Kidney epithelial cell (primary cell): Measurements from ENCODE around the gene OLFM4. TPM values are rescaled to one million over a fixed set of nuclear protein-coding genes. Genes with fewer than 3 reads are reported as not detected.
"Not testable (repeated sequence)": the region's sequence is repeated elsewhere in the genome, so short reads cannot be mapped to it uniquely, and the experiment has no call there.

ENCODE experiments used
- DNase-seq: peaks from one replicate; pipeline ENCODE4 v3.0.0-alpha.2; 2010; ENCODE audit warnings: low read depth
- H3K27me3 ChIP-seq: 2 replicates; pipeline ENCODE4 v1.6.0; 2011; ENCODE audit warnings: low read length; ENCODE audit not compliant: control insufficient read depth, insufficient read depth
- H3K36me3 ChIP-seq: 2 replicates; pipeline ENCODE4 v1.5.1; 2011; ENCODE audit warnings: low read length; ENCODE audit not compliant: control insufficient read depth, insufficient read depth
- H3K4me3 ChIP-seq: 2 replicates; pipeline ENCODE4 v1.5.1; 2011; ENCODE audit warnings: low read depth, mild to moderate bottlenecking, control low read depth, low read length
- CTCF ChIP-seq: IDR thresholded peaks from 2 replicates; pipeline ENCODE4 v1.5.1; 2011; ENCODE audit warnings: mild to moderate bottlenecking, moderate library complexity, low read length, control low read depth, inconsistent platforms; ENCODE audit not compliant: insufficient read depth, poor library complexity, severe bottlenecking
- total RNA-seq: library from RNA; depleted of rRNA; stranded (reverse); fragments of >200 nt; gene quantifications from 2 replicates; pipeline ENCODE4 v1.2.3, GENCODE V29; 2015

OLFM4 gene
- total RNA-seq, 1 donor from 2014 or later = 0.21 TPM

- TF ChIP-seq CTCF = no peak
- DNase-seq = no peak
- H3K36me3 ChIP-seq = no peaks in the 10 kb centered on the region
- H3K4me3 ChIP-seq = no peak overlapping the region
- no peaks in the 10 kb centered on the region for H3K27me3 ChIP-seq
Measured at GRCh38 chr13:53007872-53008271, 20.7 kb upstream of the OLFM4 start.

GRCh38 chr13:53010374-53011105 lies 18.1 kb upstream of the OLFM4 start:
- Histone ChIP-seq H3K27me3 (no peaks in the 10 kb centered on the region), H3K36me3 (no peaks in the 10 kb centered on the region), H3K4me3 (no peak overlapping the region)
- peak; percentile 9 for DNase-seq
- no peak for TF ChIP-seq CTCF

- Histone ChIP-seq H3K27me3 (no peaks in the 10 kb centered on the region), H3K36me3 (no peaks in the 10 kb centered on the region), H3K4me3 (no peak overlapping the region)
- no peak for TF ChIP-seq CTCF
- DNase-seq = no peak
Measured at GRCh38 chr13:53012707-53013106, 15.9 kb upstream of the OLFM4 start.

GRCh38 chr13:53013113-53013512 lies 15.5 kb upstream of the OLFM4 start:
- DNase-seq = no peak

GRCh38 chr13:53014018-53014417 lies 14.6 kb upstream of the OLFM4 start:
- not testable (repeated sequence) for H3K36me3 ChIP-seq, DNase-seq, H3K4me3 ChIP-seq, H3K27me3 ChIP-seq

More at GRCh38 chr13:53013113-53013512, 15.5 kb upstream of the OLFM4 start:
- TF ChIP-seq CTCF = no peak
- no peaks in the 10 kb centered on the region for H3K36me3 ChIP-seq
- H3K4me3 ChIP-seq = no peak overlapping the region
- no peaks in the 10 kb centered on the region for H3K27me3 ChIP-seq

- no peak overlapping the region for H3K4me3 ChIP-seq
- TF ChIP-seq CTCF = no peak
- no peaks in the 10 kb centered on the region for H3K36me3 ChIP-seq
- no peak for DNase-seq
- H3K27me3 ChIP-seq = no peaks in the 10 kb centered on the region
Measured at GRCh38 chr13:53014495-53015443, 13.8 kb upstream of the OLFM4 start.
